K562 (cell line): ENCODE measurements around the gene MRPL58. TPM values are rescaled to one million over a fixed set of nuclear protein-coding genes. Genes with fewer than 3 reads are reported as not detected.
A peak's percentile ranks its signal among the peaks of the same experiment; 100 is the strongest.

Experiments
- BMI1 ChIP-seq: fragments of 150-350 bp; IDR thresholded peaks from 2 replicates; pipeline ENCODE4 v1.6.1; 2014; ENCODE audit warnings: low read length
- CBFA2T2 ChIP-seq: fragments of 450-650 bp; conservative IDR thresholded peaks from 2 replicates; pipeline ENCODE4 v1.6.1; 2017; ENCODE audit warnings: mild to moderate bottlenecking
- DNMT1 ChIP-seq: fragments of 450-650 bp; IDR thresholded peaks from 2 replicates; pipeline ENCODE4 v1.6.1; 2016; ENCODE audit warnings: antibody characterized with exemption, mild to moderate bottlenecking
- EP400 ChIP-seq: fragments of 450-650 bp; IDR thresholded peaks from 2 replicates; pipeline ENCODE4 v1.6.1; 2017; ENCODE audit warnings: antibody characterized with exemption, mild to moderate bottlenecking, moderate library complexity
- ETV5 ChIP-seq: sonication (generic); formaldehyde crosslinking; IDR thresholded peaks from 2 replicates; pipeline ENCODE4 v1.4.0; 2020; ENCODE audit warnings: low read depth, mild to moderate bottlenecking, missing genetic modification reagents
- FOXK2 ChIP-seq, 2 experiments: fragments of 450-650 bp; IDR thresholded peaks in 1 of 2; conservative IDR thresholded peaks in 1 of 2; 2 replicates each; pipeline ENCODE4 v1.6.1; 2016; ENCODE audit warnings: low read depth in 2 of 2, mild to moderate bottlenecking in 1 of 2
- ILK ChIP-seq: fragments of 450-650 bp; IDR thresholded peaks from 2 replicates; pipeline ENCODE4 v1.6.1; 2016; ENCODE audit warnings: missing genetic modification characterization, low read depth, mild to moderate bottlenecking, missing compliant biosample characterization, moderate library complexity, borderline replicate concordance
- IRF1 ChIP-seq: sonication (generic); formaldehyde crosslinking; IDR thresholded peaks from 2 replicates; pipeline ENCODE4 v1.8.0; 2022; ENCODE audit warnings: missing genetic modification reagents, mild to moderate bottlenecking, borderline replicate concordance
- MTA1 ChIP-seq: fragments of 450-650 bp; IDR thresholded peaks from 2 replicates; pipeline ENCODE4 v1.6.1; 2017; ENCODE audit warnings: borderline replicate concordance
- NR2C2 ChIP-seq, 2 experiments: fragments of 200-800 bp in 1 of 2; sonication (Bioruptor generic) in 1 of 2; sonication (generic) in 1 of 2; formaldehyde crosslinking in 1 of 2; IDR thresholded peaks; 2 replicates each; pipeline versions ENCODE4 v1.6.1 to v1.8.0; 2016 to 2022; ENCODE audit warnings: mild to moderate bottlenecking in 1 of 2, missing compliant biosample characterization in 1 of 2, missing genetic modification characterization in 1 of 2, missing genetic modification reagents in 1 of 2
- NR4A1 ChIP-seq, 2 experiments: fragments of 250-450 bp in 1 of 2; fragments of 450-650 bp in 1 of 2; sonication (Bioruptor Pico) in 1 of 2; IDR thresholded peaks; 2 replicates each; pipeline versions ENCODE4 v1.4.0 to v1.6.1; 2016 to 2020; ENCODE audit warnings: mild to moderate bottlenecking in 2 of 2, missing compliant biosample characterization in 1 of 2, missing genetic modification characterization in 1 of 2, moderate library complexity in 1 of 2
- PTBP1 ChIP-seq: fragments of 200-400 bp; formaldehyde crosslinking; IDR thresholded peaks from 2 replicates; pipeline ENCODE4 v1.6.1; 2017; ENCODE audit warnings: low read depth, low read length
- SMARCA5 ChIP-seq: fragments of 450-650 bp; IDR thresholded peaks from 2 replicates; pipeline ENCODE4 v1.6.1; 2016
- SP2 ChIP-seq: IDR thresholded peaks from 2 replicates; pipeline ENCODE4 v1.6.1; 2011; ENCODE audit warnings: mild to moderate bottlenecking, low read depth, low read length, moderate library complexity; ENCODE audit not compliant: poor library complexity, severe bottlenecking; ENCODE audit errors: extremely low read depth
- SRSF9 ChIP-seq: fragments of 200-400 bp; formaldehyde crosslinking; IDR thresholded peaks from 2 replicates; pipeline ENCODE4 v1.6.1; 2017; ENCODE audit warnings: low read depth, low read length, borderline replicate concordance
- SUPT5H ChIP-seq: fragments of 450-650 bp; IDR thresholded peaks from 2 replicates; pipeline ENCODE4 v1.6.1; 2016
- TAL1 ChIP-seq: fragments of 450-650 bp; IDR thresholded peaks from 2 replicates; pipeline ENCODE4 v1.6.1; 2016; ENCODE audit warnings: mild to moderate bottlenecking
- TEAD4 ChIP-seq, 2 experiments: sonication (generic) in 1 of 2; formaldehyde crosslinking in 1 of 2; IDR thresholded peaks; 2 replicates each; pipeline versions ENCODE4 v1.6.1 to v1.8.0; 2012 to 2022; ENCODE audit warnings: borderline replicate concordance in 1 of 2, inconsistent platforms in 1 of 2, low read length in 1 of 2, mild to moderate bottlenecking in 1 of 2, missing genetic modification reagents in 1 of 2
- TFE3 ChIP-seq: fragments of 450-650 bp; formaldehyde crosslinking; IDR thresholded peaks from 2 replicates; pipeline ENCODE4 v1.4.0; 2020; ENCODE audit warnings: mild to moderate bottlenecking, mixed read lengths
- ZBTB8A ChIP-seq: fragments of 450-650 bp; IDR thresholded peaks from 2 replicates; pipeline ENCODE4 v1.6.1; 2018; ENCODE audit warnings: mild to moderate bottlenecking, moderate library complexity; ENCODE audit not compliant: partially characterized antibody
- ZNF143 ChIP-seq: sonication (generic); formaldehyde crosslinking; IDR thresholded peaks from 2 replicates; pipeline ENCODE4 v1.9.0; 2022; ENCODE audit warnings: mild to moderate bottlenecking, missing genetic modification reagents
- ZNF197 ChIP-seq: fragments of 200-800 bp; sonication (Bioruptor generic); IDR thresholded peaks from 2 replicates; pipeline ENCODE4 v1.6.1; 2016; ENCODE audit warnings: low read depth, missing genetic modification characterization, missing compliant biosample characterization
- polyA plus RNA-seq, 8 experiments: library from polyadenylated mRNA; depleted of rRNA in 4 of 8; stranded (reverse) in 5 of 8; unstranded in 3 of 8; fragments of >200 nt; fragmentation: Nextera tagmentation in 2 of 8; fragmentation: Illumina TruSeq in 1 of 8; extraction: Ambion mirVana in 2 of 8; extraction: Trizol in 1 of 8; gene quantifications; 2 replicates each; pipeline versions ENCODE4 v1.2.1 to v1.2.3, GENCODE V29; 2011 to 2014; ENCODE audit warnings: inconsistent platforms in 1 of 8, missing spikeins in 1 of 8
- total RNA-seq, 7 experiments: library from RNA; depleted of rRNA in 6 of 7; stranded (reverse); fragments of >200 nt in 6 of 7; fragmentation: Illumina TruSeq in 2 of 7; extraction: Trizol in 2 of 7; gene quantifications; 2 replicates each; pipeline versions ENCODE4 v1.2.1 to v1.2.3, GENCODE V29; 2011 to 2021; ENCODE audit warnings: low replicate concordance in 1 of 7
- TF ChIP-seq, protein P1 (sequence below): fragments of 250-450 bp; sonication (Bioruptor Pico); IDR thresholded peaks from 2 replicates; pipeline ENCODE4 v1.8.0; 2021; ENCODE audit warnings: moderate library complexity, mild to moderate bottlenecking, inconsistent platforms
- TF ChIP-seq, protein P2 (sequence below): IDR thresholded peaks from 2 replicates; pipeline ENCODE4 v1.6.1; 2014; ENCODE audit warnings: antibody characterized with exemption

Gene MRPL58
- total and polyA plus RNA-seq, 9 of the 15 experiments (the other 6 are each of a cell fraction or from before 2014, with no cell fraction given), result 30.8 to 107 (median 72.4) TPM

GRCh38 chr17:74979408-74980146, 32.9 kb upstream of the MRPL58 start (continued):
- no peak for TF ChIP-seq ILK (tag)
- peak; percentile 88 for TF ChIP-seq ETV5 (CRISPR knock-in tag)
- TF ChIP-seq TEAD4 (IDR thresholded peaks at IDR 0.05; ENCODE audit: low read length), result no peak
- TF ChIP-seq TEAD4 (CRISPR knock-in tag; IDR thresholded peaks at IDR 0.05; ENCODE audit: borderline replicate concordance), result no peak
- TF ChIP-seq MTA1, result no peak
- TF ChIP-seq, protein P1, sequence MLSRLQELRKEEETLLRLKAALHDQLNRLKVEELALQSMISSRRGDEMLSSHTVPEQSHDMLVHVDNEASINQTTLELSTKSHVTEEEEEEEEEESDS (CRISPR knock-in tag), result no peak
- no peak for TF ChIP-seq SRSF9
- TF ChIP-seq ZNF143, result no peak
- no peak for TF ChIP-seq FOXK2 (conservative IDR thresholded peaks at IDR 0.05 in 1 of 2, IDR thresholded peaks at IDR 0.05 in 1 of 2; ENCODE audit: low read depth in 2 of 2)
- no peak for TF ChIP-seq ZNF197 (CRISPR knock-in tag)
- TF ChIP-seq TAL1, result no peak; the same call in 1 of the 2 replicates
- TF ChIP-seq ZBTB8A, result no peak
- peak; percentile 80 for TF ChIP-seq TFE3 (CRISPR knock-in tag)
- TF ChIP-seq DNMT1, result no peak
- no peak for TF ChIP-seq NR4A1 (CRISPR knock-in tag; IDR thresholded peaks at IDR 0.05)
- TF ChIP-seq NR4A1 (tag; IDR thresholded peaks at IDR 0.05), result no peak
- no peak for TF ChIP-seq SUPT5H
- TF ChIP-seq IRF1 (CRISPR knock-in tag), result no peak
- TF ChIP-seq PTBP1, result no peak
- TF ChIP-seq NR2C2 (CRISPR knock-in tag; IDR thresholded peaks at IDR 0.05), result no peak
- peak; percentile 38; the same call in 1 of the 2 replicates for TF ChIP-seq NR2C2 (tag; IDR thresholded peaks at IDR 0.05)
- TF ChIP-seq BMI1, result no peak
- TF ChIP-seq EP400, result 0 out of 2 replicates have a peak, but pooled peaks have one; percentile 33
- TF ChIP-seq, protein P2, sequence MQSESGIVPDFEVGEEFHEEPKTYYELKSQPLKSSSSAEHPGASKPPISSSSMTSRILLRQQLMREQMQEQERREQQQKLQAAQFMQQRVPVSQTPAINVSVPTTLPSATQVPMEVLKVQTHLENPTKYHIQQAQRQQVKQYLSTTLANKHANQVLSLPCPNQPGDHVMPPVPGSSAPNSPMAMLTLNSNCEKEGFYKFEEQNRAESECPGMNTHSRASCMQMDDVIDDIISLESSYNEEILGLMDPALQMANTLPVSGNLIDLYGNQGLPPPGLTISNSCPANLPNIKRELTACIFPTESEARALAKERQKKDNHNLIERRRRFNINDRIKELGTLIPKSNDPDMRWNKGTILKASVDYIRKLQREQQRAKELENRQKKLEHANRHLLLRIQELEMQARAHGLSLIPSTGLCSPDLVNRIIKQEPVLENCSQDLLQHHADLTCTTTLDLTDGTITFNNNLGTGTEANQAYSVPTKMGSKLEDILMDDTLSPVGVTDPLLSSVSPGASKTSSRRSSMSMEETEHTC, result peak; percentile 76
- TF ChIP-seq CBFA2T2, result peak; percentile 35
- no peak for TF ChIP-seq SP2
- no peak for TF ChIP-seq SMARCA5
